Muscle of leg (tissue), 16 donors: ENCODE results near the gene SCAF11. TPM values are rescaled to one million over a fixed set of nuclear protein-coding genes. Genes with fewer than 3 reads are reported as not detected.
"Not testable (repeated sequence)": the region's sequence is repeated elsewhere in the genome, so short reads cannot be mapped to it uniquely, and the experiment has no call there.

Experiments
- DNase-seq: peaks from one replicate; pipeline ENCODE4 v3.0.0; 2013
- H3K27ac ChIP-seq: one replicate; pipeline ENCODE4 v1.5.1; 2013; ENCODE audit warnings: mild to moderate bottlenecking, low read length, control low read depth
- H3K27me3 ChIP-seq: one replicate; pipeline ENCODE4 v1.6.1; 2013; ENCODE audit warnings: low read length; ENCODE audit not compliant: control insufficient read depth, insufficient read depth
- H3K36me3 ChIP-seq: one replicate; pipeline ENCODE4 v1.6.1; 2013; ENCODE audit warnings: low read length; ENCODE audit not compliant: control insufficient read depth, insufficient read depth
- H3K4me1 ChIP-seq: one replicate; pipeline ENCODE4 v1.6.1; 2013; ENCODE audit warnings: low read length; ENCODE audit not compliant: control insufficient read depth, insufficient read depth
- H3K4me3 ChIP-seq: one replicate; pipeline ENCODE4 v1.5.1; 2013; ENCODE audit warnings: low read length, control low read depth
- H3K9me3 ChIP-seq: replicated peaks from 2 replicates; pipeline ENCODE4 v1.6.1; 2013; ENCODE audit warnings: low read depth, low read length; ENCODE audit not compliant: control insufficient read depth
- WGBS: methylation state at CpG from one replicate; pipeline ENCODE4 v1.1.5; 2013; ENCODE audit warnings: missing lambda C conversion rate; ENCODE audit not compliant: insufficient coverage; 5-methylcytosine and 5-hydroxymethylcytosine counted together
- long read RNA-seq, 11 donors: transcript quantifications; one replicate each; lab custom pipeline, GENCODE V29; 2026
- polyA plus RNA-seq, 8 donors: library from polyadenylated mRNA; unstranded; fragments of 120-200 nt; gene quantifications; one replicate each; pipeline versions ENCODE4 v1.2.1 to v1.2.3, GENCODE V29; 2013; ENCODE audit warnings: inconsistent platforms in 1 of 8, low replicate concordance in 1 of 8; ENCODE audit not compliant: insufficient read length in 8 of 8, insufficient read depth in 1 of 8
- total RNA-seq: library from RNA; stranded (reverse); fragments of 120-200 nt; gene quantifications from one replicate; pipeline ENCODE4 v1.2.4, GENCODE V29; 2013

SCAF11 gene, protein sequence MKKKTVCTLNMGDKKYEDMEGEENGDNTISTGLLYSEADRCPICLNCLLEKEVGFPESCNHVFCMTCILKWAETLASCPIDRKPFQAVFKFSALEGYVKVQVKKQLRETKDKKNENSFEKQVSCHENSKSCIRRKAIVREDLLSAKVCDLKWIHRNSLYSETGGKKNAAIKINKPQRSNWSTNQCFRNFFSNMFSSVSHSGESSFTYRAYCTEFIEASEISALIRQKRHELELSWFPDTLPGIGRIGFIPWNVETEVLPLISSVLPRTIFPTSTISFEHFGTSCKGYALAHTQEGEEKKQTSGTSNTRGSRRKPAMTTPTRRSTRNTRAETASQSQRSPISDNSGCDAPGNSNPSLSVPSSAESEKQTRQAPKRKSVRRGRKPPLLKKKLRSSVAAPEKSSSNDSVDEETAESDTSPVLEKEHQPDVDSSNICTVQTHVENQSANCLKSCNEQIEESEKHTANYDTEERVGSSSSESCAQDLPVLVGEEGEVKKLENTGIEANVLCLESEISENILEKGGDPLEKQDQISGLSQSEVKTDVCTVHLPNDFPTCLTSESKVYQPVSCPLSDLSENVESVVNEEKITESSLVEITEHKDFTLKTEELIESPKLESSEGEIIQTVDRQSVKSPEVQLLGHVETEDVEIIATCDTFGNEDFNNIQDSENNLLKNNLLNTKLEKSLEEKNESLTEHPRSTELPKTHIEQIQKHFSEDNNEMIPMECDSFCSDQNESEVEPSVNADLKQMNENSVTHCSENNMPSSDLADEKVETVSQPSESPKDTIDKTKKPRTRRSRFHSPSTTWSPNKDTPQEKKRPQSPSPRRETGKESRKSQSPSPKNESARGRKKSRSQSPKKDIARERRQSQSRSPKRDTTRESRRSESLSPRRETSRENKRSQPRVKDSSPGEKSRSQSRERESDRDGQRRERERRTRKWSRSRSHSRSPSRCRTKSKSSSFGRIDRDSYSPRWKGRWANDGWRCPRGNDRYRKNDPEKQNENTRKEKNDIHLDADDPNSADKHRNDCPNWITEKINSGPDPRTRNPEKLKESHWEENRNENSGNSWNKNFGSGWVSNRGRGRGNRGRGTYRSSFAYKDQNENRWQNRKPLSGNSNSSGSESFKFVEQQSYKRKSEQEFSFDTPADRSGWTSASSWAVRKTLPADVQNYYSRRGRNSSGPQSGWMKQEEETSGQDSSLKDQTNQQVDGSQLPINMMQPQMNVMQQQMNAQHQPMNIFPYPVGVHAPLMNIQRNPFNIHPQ (N-terminal part only)
- total RNA-seq (84.5 TPM), polyA plus RNA-seq (10 to 100 TPM; 47.6 to 81.7 (median 67.2) TPM)
- long read RNA-seq, donor 1, full-length matches to known transcripts = 9 of 9 reads
- long read RNA-seq, donor 1, partial matches to known transcripts = 0 of 9 reads
- long read RNA-seq, donor 1, other reads (novel, unspliced or antisense) = 0 of 9 reads
- long read RNA-seq, donor 2 = 0 reads
- long read RNA-seq, donor 3, full-length matches to known transcripts = 10 of 10 reads
- long read RNA-seq, donor 3, partial matches to known transcripts = 0 of 10 reads
- long read RNA-seq, donor 3, other reads (novel, unspliced or antisense) = 0 of 10 reads
- long read RNA-seq, donor 4, full-length matches to known transcripts = 4 of 4 reads
- long read RNA-seq, donor 4, partial matches to known transcripts = 0 of 4 reads
- long read RNA-seq, donor 4, other reads (novel, unspliced or antisense) = 0 of 4 reads
- long read RNA-seq, donor 5, full-length matches to known transcripts = 21 of 45 reads
- long read RNA-seq, donor 5, partial matches to known transcripts = 24 of 45 reads
- long read RNA-seq, donor 5, other reads (novel, unspliced or antisense) = 0 of 45 reads
- long read RNA-seq, donor 6, full-length matches to known transcripts = 16 of 24 reads
- long read RNA-seq, donor 6, partial matches to known transcripts = 8 of 24 reads
- long read RNA-seq, donor 6, other reads (novel, unspliced or antisense) = 0 of 24 reads
- long read RNA-seq, donor 7, full-length matches to known transcripts = 14 of 27 reads
- long read RNA-seq, donor 7, partial matches to known transcripts = 13 of 27 reads
- long read RNA-seq, donor 7, other reads (novel, unspliced or antisense) = 0 of 27 reads
- long read RNA-seq, donor 8, full-length matches to known transcripts = 5 of 30 reads
- long read RNA-seq, donor 8, partial matches to known transcripts = 25 of 30 reads
- long read RNA-seq, donor 8, other reads (novel, unspliced or antisense) = 0 of 30 reads
- long read RNA-seq, donor 9, full-length matches to known transcripts = 14 of 26 reads
- long read RNA-seq, donor 9, partial matches to known transcripts = 12 of 26 reads
- long read RNA-seq, donor 9, other reads (novel, unspliced or antisense) = 0 of 26 reads
- long read RNA-seq, donor 10, full-length matches to known transcripts = 10 of 55 reads
- long read RNA-seq, donor 10, partial matches to known transcripts = 45 of 55 reads
- long read RNA-seq, donor 10, other reads (novel, unspliced or antisense) = 0 of 55 reads
- long read RNA-seq, donor 11, full-length matches to known transcripts = 13 of 13 reads
- long read RNA-seq, donor 11, partial matches to known transcripts = 0 of 13 reads
- long read RNA-seq, donor 11, other reads (novel, unspliced or antisense) = 0 of 13 reads

- peak; percentile 100 for DNase-seq
- peaks cover 8% of the 10 kb centered on the region for H3K4me1 ChIP-seq
- no peaks in the 10 kb centered on the region for H3K27me3 ChIP-seq
- WGBS = under 1% methylated on average over 51 of the region's 54 CpGs
- peaks cover 12% of the 10 kb centered on the region for H3K36me3 ChIP-seq
- peak within 1 kb of the TSS; percentile 100 for H3K27ac ChIP-seq
- H3K4me3 ChIP-seq = peak within 1 kb of the TSS; percentile 77
- H3K9me3 ChIP-seq = no peaks in the 10 kb centered on the region
Observed at GRCh38 chr12:45990468-45991283, at the start of gene SCAF11. SCAF11 (minus strand) TSS chr12:45990574; CDS start chr12:45964167, 26,407 bp downstream.

GRCh38 chr12:46037066-46037465 is 46.7 kb upstream of the SCAF11 start:
- not testable (repeated sequence) for H3K4me3 ChIP-seq, H3K27me3 ChIP-seq, H3K4me1 ChIP-seq, H3K36me3 ChIP-seq, DNase-seq, H3K27ac ChIP-seq, H3K9me3 ChIP-seq
- 20% methylated on average over 1 of the region's 4 CpGs for WGBS

GRCh38 chr12:46027172-46027571 is 36.8 kb upstream of the SCAF11 start:
- Histone ChIP-seq H3K27ac (no peak overlapping the region), H3K9me3 (peaks cover 42% of the 10 kb centered on the region), H3K4me3 (no peak overlapping the region), H3K27me3 (no peaks in the 10 kb centered on the region), H3K36me3 (no peaks in the 10 kb centered on the region), H3K4me1 (no peaks in the 10 kb centered on the region)
- no peak for DNase-seq

- no peak for DNase-seq
- Histone ChIP-seq H3K27me3 (no peaks in the 10 kb centered on the region), H3K9me3 (peaks cover 42% of the 10 kb centered on the region), H3K27ac (no peak overlapping the region), H3K36me3 (no peaks in the 10 kb centered on the region), H3K4me3 (no peak overlapping the region), H3K4me1 (no peaks in the 10 kb centered on the region)
- WGBS = 82% methylated on average over 2 of the region's 2 CpGs
Observed at GRCh38 chr12:46024099-46024498, 33.7 kb upstream of the SCAF11 start.

DNA sequence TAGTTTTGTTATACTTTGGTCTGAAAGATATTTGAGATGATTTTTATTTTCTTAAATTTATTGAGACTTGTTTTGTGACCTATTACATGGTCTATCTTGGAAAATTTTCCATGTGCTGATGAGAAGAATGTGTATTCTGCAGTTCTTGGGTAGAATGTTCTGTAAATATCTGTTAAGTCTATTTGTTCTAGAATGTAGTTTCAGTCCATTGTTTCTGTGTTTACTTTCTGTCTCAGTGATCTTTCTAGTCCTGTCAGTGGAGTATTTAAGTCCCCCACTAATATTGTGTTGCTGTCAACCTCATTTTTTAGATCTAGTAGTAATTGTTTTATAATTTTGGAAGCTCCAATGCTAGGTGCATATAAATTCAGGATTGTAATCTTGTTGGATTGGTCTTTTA is 30.4 kb upstream of the SCAF11 start:
- H3K27ac ChIP-seq = no peak overlapping the region
- H3K4me3 ChIP-seq = no peak overlapping the region
- no peak for DNase-seq
- H3K27me3 ChIP-seq = no peaks in the 10 kb centered on the region
- H3K4me1 ChIP-seq = no peaks in the 10 kb centered on the region
- peaks cover 21% of the 10 kb centered on the region for H3K9me3 ChIP-seq
- no peaks in the 10 kb centered on the region for H3K36me3 ChIP-seq

GRCh38 chr12:46018712-46019111 is 28.3 kb upstream of the SCAF11 start:
- not testable (repeated sequence) for H3K4me1 ChIP-seq, H3K36me3 ChIP-seq, H3K9me3 ChIP-seq, H3K4me3 ChIP-seq, DNase-seq, H3K27me3 ChIP-seq, H3K27ac ChIP-seq
- 89% methylated on average over 3 of the region's 4 CpGs for WGBS

DNA sequence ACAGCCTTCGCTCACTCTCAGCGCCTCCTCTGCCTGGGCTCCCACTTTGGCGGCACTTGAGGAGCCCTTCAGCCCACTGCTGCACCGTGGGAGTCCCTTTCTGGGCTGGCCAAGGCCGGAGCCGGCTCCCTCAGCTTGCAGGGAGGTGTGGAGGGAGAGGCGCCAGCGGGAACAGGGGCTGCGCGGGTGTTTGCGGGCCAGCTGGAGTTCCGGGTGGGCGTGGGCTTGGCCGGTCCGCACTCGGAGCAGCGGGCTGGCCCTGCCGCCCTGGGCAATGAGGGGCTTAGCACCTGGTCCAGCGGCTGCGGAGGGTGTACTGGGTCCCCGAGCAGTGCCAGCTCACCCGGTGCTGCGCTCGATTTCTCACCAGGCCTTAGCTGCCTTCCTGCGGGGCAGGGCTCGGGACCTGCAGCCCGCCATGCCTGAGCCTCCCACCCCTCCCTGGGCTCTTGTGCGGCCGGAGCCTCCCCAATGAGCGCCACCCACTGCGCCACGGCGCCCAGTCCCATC is 27.5 kb upstream of the SCAF11 start:
- 90% methylated on average over 29 of the region's 33 CpGs for WGBS
- not testable (repeated sequence) for H3K4me3 ChIP-seq, H3K9me3 ChIP-seq, H3K27me3 ChIP-seq, H3K27ac ChIP-seq, H3K4me1 ChIP-seq, DNase-seq, H3K36me3 ChIP-seq

DNA sequence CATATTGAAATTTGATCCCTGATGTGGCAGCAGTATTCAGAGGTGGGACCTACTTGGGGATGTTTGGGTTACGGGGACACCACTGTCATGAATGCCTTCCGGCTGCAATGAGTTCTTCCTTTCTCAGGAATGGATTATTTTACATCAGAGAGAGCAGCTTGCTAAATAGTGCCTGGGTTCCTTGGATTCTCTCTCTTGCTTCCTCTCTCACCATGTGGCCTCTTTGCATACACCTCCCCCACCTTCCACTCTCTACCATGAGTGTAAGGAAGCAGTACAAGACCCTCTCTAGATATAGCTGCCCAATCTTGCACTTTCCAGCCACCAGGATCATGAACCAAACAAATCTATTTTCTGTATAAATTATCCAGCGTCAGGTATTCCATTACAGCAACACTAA is 15.4 kb upstream of the SCAF11 start:
- H3K4me3 ChIP-seq = no peak overlapping the region

More for the DNA sequence above, 15.4 kb upstream of the SCAF11 start:
- DNase-seq = no peak
- no peaks in the 10 kb centered on the region for H3K4me1 ChIP-seq
- no peaks in the 10 kb centered on the region for H3K9me3 ChIP-seq
- no peak overlapping the region for H3K27ac ChIP-seq
- no CpG with 5 or more reads among the region's 3 CpGs for WGBS
- no peaks in the 10 kb centered on the region for H3K27me3 ChIP-seq
- no peaks in the 10 kb centered on the region for H3K36me3 ChIP-seq
